ENCODE data around the gene ATF7IP2. TPM values are rescaled to one million over a fixed set of nuclear protein-coding genes. Genes with fewer than 3 reads are reported as not detected.
"Not testable (repeated sequence)": the region's sequence is repeated elsewhere in the genome, so short reads cannot be mapped to it uniquely, and the experiment has no call there.

Gene ATF7IP2
- total RNA-seq, 6 experiments from 2014 or later: 13.0 to 42.8 (median 24.0) TPM

DNA sequence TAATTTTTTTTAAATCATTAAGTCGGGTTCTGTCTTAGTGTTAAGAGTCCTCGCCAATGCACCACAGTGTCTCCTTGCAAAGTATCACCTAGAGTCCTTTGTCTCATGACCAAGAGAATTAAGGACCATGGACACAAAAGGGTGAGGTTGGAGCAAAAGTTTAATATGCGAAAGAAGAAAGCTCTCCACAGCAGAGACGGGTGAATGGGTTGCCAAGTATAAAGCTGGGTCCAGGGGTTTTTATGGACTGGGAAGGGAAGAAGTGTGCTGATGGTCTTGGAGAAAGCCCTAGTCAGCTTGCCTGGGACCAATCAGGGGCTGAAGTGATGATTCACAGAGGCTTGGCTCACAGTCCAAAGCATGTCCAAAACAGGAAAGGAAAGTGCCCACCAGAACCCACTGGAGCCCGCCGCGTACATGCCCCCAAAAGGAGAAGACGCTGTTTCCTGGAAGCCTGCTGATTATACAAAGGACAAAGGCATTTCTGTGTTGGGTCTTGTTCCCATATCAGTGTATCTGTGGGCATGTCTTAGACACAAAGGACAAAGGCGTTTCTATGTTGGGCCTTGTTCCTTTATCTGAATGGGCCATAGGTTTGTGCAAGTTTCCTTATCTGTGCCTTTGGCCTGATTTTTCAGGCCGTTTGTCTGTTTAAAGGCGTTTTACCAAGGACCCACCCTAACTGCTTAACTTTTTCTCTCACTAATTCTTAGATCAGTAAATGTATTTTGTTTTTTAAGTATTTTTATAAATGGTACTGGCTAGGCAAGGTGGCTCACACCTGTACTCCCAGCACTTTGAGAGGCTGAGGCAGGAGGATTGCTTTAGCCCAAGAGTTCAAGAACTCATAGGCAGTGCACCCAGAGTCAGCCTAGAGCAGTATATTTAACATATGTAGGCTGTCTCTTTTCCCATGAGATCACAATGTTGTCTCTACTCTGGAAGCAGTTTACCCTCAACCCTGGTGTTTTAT, 28.7 kb upstream of the ATF7IP2 start:
- Histone ChIP-seq H3K4me3 (no peak overlapping the region), H3K4me1 (peaks cover 0 to 19% (median 0%) of the 10 kb centered on the region in 4 donors), H3K27me3 (no peaks in the 10 kb centered on the region), H3K9me3 (no peaks in the 10 kb centered on the region), H3K27ac (no peak overlapping the region), H3K36me3 (no peaks in the 10 kb centered on the region)
- DNase-seq: no peak
- no peak for TF ChIP-seq POLR2A (IDR thresholded peaks at IDR 0.05)
- TF ChIP-seq, protein P1, sequence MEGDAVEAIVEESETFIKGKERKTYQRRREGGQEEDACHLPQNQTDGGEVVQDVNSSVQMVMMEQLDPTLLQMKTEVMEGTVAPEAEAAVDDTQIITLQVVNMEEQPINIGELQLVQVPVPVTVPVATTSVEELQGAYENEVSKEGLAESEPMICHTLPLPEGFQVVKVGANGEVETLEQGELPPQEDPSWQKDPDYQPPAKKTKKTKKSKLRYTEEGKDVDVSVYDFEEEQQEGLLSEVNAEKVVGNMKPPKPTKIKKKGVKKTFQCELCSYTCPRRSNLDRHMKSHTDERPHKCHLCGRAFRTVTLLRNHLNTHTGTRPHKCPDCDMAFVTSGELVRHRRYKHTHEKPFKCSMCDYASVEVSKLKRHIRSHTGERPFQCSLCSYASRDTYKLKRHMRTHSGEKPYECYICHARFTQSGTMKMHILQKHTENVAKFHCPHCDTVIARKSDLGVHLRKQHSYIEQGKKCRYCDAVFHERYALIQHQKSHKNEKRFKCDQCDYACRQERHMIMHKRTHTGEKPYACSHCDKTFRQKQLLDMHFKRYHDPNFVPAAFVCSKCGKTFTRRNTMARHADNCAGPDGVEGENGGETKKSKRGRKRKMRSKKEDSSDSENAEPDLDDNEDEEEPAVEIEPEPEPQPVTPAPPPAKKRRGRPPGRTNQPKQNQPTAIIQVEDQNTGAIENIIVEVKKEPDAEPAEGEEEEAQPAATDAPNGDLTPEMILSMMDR (IDR thresholded peaks at IDR 0.05): no peak
- ATAC-seq: no peak
- 79% methylated on average over 7 of the region's 11 CpGs for WGBS (ENCODE audit: insufficient coverage, low coverage, low lambda C conversion rate, missing lambda C conversion rate)
- intact Hi-C loops (cut with DNase I): no loop called here

DNA sequence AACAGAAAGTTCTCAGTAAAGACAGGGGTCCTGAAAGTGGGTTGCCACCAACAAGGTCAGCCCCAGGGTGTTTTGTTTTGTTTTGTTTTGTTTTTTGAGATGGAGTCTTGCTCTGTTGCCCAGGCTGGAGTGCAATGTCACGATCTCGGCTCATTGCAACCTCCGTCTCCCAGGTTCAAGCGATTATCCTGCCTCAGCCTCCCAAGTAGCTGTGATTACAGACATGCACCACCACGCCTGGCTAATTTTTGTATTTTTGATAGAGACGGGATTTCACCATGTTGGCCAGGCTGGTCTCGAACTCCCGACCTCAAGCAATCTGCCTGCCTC, 24.1 kb upstream of the ATF7IP2 start:
- Histone ChIP-seq H3K27ac (peak overlapping the region in 2 of 3 donors; percentile 86 to 89), H3K4me1 (peaks cover 0 to 27% (median 2%) of the 10 kb centered on the region in 4 donors)
- WGBS (ENCODE audit: insufficient coverage, low coverage, low lambda C conversion rate, missing lambda C conversion rate): 88% methylated on average over 4 of the region's 8 CpGs
- DNase-seq; intact Hi-C loops (cut with DNase I); ATAC-seq; H3K27me3 ChIP-seq; H3K36me3 ChIP-seq; H3K9me3 ChIP-seq; H3K4me3 ChIP-seq: not testable (repeated sequence)

DNA sequence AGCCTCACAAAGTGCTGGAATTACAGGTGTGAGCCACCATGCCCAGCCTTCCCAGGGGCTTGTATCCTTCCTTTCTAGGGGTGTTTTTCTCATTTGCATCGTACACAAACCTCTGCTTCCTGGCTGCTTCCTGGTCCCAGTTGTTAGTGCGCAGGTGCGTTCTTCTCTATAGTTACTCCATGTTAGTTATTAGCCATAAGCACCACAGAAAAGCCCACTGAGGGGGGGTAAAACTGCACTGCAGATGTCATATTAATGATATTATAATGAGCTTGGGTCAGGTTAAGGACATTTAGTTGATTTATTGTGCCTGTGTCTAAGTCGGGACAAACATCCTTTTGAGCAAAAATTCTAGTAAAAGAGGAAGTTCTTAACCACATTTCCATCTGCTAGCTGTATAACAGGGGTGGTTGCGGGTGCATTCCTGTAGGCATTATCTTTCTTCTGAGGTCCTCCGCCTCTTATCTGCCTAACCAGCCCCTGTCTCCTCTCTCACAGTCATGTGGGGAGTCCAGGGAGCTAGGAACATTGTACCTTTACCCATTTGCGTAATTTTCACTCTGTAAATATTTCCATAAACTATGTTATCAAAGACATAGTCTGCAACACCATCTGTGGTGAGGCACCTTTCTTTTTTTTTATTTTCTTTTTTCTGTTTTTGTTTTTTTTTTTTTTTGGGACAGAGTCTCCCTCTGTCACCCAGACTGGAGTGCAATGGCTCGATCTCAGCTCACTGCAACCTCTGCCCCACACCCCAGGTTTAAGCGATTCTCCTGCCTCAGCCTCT, 23.6 kb upstream of the ATF7IP2 start:
- WGBS (ENCODE audit: insufficient coverage, low coverage, low lambda C conversion rate, missing lambda C conversion rate): 26% methylated on average over 9 of the region's 9 CpGs
- intact Hi-C loops (cut with DNase I): no loop called here
- DNase-seq (peak in 2 of 3 donors; percentile 62 to 69), ATAC-seq (peak; percentile 87 to 95 (median 94))
- Histone ChIP-seq H3K4me3 (no peak overlapping the region), H3K27ac (peak overlapping the region in 2 of 3 donors; percentile 86 to 89), H3K4me1 (peaks cover 0 to 33% (median 3%) of the 10 kb centered on the region in 4 donors), H3K9me3 (no peaks in the 10 kb centered on the region), H3K36me3 (no peaks in the 10 kb centered on the region), H3K27me3 (no peaks in the 10 kb centered on the region)
- TF ChIP-seq, protein P1 (IDR thresholded peaks at IDR 0.05): no peak
- no peak for TF ChIP-seq POLR2A (IDR thresholded peaks at IDR 0.05)

DNA sequence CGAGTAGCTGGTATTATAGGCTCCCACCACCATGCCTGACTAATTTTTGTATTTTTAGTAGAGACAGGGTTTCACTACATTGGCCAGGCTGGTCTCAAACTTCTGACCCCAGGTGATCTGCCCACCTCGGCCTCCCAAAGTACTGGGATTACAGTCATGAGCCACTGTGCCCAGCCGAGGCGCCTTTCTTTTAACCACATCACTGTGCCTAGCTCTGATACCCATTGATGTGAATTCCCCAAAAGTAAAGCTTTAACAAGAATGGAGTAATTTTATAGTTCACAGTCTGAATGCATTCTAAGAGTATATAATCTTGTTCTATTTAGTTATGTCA, 23.0 kb upstream of the ATF7IP2 start:
- ATAC-seq; H3K36me3 ChIP-seq; H3K9me3 ChIP-seq; H3K27me3 ChIP-seq; intact Hi-C loops (cut with DNase I); H3K4me3 ChIP-seq; DNase-seq: not testable (repeated sequence)
- 68% methylated on average over 4 of the region's 4 CpGs for WGBS (ENCODE audit: insufficient coverage, low coverage, low lambda C conversion rate, missing lambda C conversion rate)
- peaks cover 0 to 39% (median 6%) of the 10 kb centered on the region in 4 donors for H3K4me1 ChIP-seq
- peak overlapping the region; percentile 33 to 89 (median 86) for H3K27ac ChIP-seq

DNA sequence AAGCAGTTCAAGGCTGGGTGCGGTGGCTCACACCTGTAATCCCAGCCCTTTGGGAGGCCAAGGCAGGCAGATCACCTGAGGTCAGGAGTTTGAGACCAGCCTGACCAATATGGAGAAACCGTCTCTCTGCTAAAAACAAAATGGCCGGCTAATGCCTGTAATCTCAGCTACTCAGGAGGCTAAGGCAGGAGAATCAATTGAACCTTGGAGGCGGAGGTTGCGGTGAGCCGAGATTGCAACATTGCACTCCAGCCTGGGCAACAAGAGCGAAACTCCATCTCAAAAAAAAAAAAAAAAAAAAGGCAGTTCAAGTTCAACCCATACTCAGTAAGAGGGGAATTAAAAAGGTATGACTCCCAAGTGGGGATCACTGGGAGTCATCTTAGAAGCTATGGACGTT, 19.2 kb upstream of the ATF7IP2 start:
- H3K36me3 ChIP-seq; DNase-seq; intact Hi-C loops (cut with DNase I); H3K27me3 ChIP-seq; H3K9me3 ChIP-seq; H3K4me3 ChIP-seq: not testable (repeated sequence)
- H3K27ac ChIP-seq: peak overlapping the region in 2 of 3 donors; percentile 25 to 71
- WGBS (ENCODE audit: insufficient coverage, low coverage, low lambda C conversion rate, missing lambda C conversion rate): 65% methylated on average over 6 of the region's 8 CpGs
- peak in 1 of 4 donors; percentile 1 for ATAC-seq
- peaks cover 0 to 40% (median 9%) of the 10 kb centered on the region in 4 donors for H3K4me1 ChIP-seq
